ENCODE data around the gene INSM1.

GRCh38 chr20:20369250-20370093, 1.6 kb downstream of the INSM1 start:
- TF ChIP-seq, protein P1, sequence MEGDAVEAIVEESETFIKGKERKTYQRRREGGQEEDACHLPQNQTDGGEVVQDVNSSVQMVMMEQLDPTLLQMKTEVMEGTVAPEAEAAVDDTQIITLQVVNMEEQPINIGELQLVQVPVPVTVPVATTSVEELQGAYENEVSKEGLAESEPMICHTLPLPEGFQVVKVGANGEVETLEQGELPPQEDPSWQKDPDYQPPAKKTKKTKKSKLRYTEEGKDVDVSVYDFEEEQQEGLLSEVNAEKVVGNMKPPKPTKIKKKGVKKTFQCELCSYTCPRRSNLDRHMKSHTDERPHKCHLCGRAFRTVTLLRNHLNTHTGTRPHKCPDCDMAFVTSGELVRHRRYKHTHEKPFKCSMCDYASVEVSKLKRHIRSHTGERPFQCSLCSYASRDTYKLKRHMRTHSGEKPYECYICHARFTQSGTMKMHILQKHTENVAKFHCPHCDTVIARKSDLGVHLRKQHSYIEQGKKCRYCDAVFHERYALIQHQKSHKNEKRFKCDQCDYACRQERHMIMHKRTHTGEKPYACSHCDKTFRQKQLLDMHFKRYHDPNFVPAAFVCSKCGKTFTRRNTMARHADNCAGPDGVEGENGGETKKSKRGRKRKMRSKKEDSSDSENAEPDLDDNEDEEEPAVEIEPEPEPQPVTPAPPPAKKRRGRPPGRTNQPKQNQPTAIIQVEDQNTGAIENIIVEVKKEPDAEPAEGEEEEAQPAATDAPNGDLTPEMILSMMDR (conservative IDR thresholded peaks at IDR 0.05; ENCODE audit: low read length) = no peak
- TF ChIP-seq EZH2phosphoT487 (IDR thresholded peaks at IDR 0.05; ENCODE audit: borderline replicate concordance) = no peak

Measured in Loucy (cell line).